Hepatocyte (in vitro differentiated cells): ENCODE results near the gene IQCB1. TPM values are rescaled to one million over a fixed set of nuclear protein-coding genes. Genes with fewer than 3 reads are reported as not detected.
"Not testable (repeated sequence)": the region's sequence is repeated elsewhere in the genome, so short reads cannot be mapped to it uniquely, and the experiment has no call there.

Experiments used
- DNase-seq: peaks from one replicate; pipeline ENCODE4 v3.0.0-alpha.2; 2016; ENCODE audit warnings: low spot score
- H2AFZ ChIP-seq: fragments of 200-600 bp; sonication (generic); 2 replicates; pipeline ENCODE4 v1.6.0; 2016; ENCODE audit warnings: antibody characterized with exemption, mild to moderate bottlenecking
- H3K27ac ChIP-seq: fragments of 200-600 bp; sonication (generic); 2 replicates; pipeline ENCODE4 v1.5.1; 2016; ENCODE audit warnings: mild to moderate bottlenecking
- H3K27me3 ChIP-seq: fragments of 200-600 bp; sonication (generic); 2 replicates; pipeline ENCODE4 v1.6.1; 2016
- H3K36me3 ChIP-seq: fragments of 200-600 bp; sonication (generic); replicated peaks from 2 replicates; pipeline ENCODE4 v1.5.1; 2016; ENCODE audit warnings: low read depth; ENCODE audit not compliant: insufficient read depth
- H3K4me1 ChIP-seq: fragments of 200-600 bp; sonication (generic); 2 replicates; pipeline ENCODE4 v1.5.1; 2016; ENCODE audit warnings: mild to moderate bottlenecking, moderate library complexity; ENCODE audit not compliant: insufficient read depth
- H3K4me2 ChIP-seq: fragments of 200-600 bp; sonication (generic); 2 replicates; pipeline ENCODE4 v1.6.0; 2016
- H3K4me3 ChIP-seq: fragments of 200-600 bp; sonication (generic); 2 replicates; pipeline ENCODE4 v1.5.1; 2016; ENCODE audit warnings: mild to moderate bottlenecking
- H3K79me2 ChIP-seq: fragments of 200-600 bp; sonication (generic); 2 replicates; pipeline ENCODE4 v1.6.0; 2017; ENCODE audit warnings: mild to moderate bottlenecking
- H3K9me2 ChIP-seq: fragments of 200-600 bp; sonication (generic); replicated peaks from 2 replicates; pipeline ENCODE4 v1.6.0; 2017; ENCODE audit warnings: mild to moderate bottlenecking; ENCODE audit not compliant: insufficient read depth
- H3K9me3 ChIP-seq: fragments of 200-600 bp; sonication (generic); 2 replicates; pipeline ENCODE4 v1.5.1; 2016; ENCODE audit warnings: low read depth, mild to moderate bottlenecking
- H4K20me1 ChIP-seq: fragments of 200-600 bp; sonication (generic); 2 replicates; pipeline ENCODE4 v1.6.0; 2016; ENCODE audit warnings: mild to moderate bottlenecking; ENCODE audit not compliant: insufficient read depth, poor library complexity, severe bottlenecking
- CTCF ChIP-seq: fragments of 200-600 bp; sonication (generic); IDR thresholded peaks from 2 replicates; pipeline ENCODE4 v1.5.1; 2016; ENCODE audit warnings: antibody characterized with exemption, mild to moderate bottlenecking; ENCODE audit not compliant: poor library complexity
- EZH2 ChIP-seq: fragments of 200-600 bp; sonication (generic); IDR thresholded peaks from 2 replicates; pipeline ENCODE4 v1.6.1; 2016; ENCODE audit warnings: antibody characterized with exemption, mild to moderate bottlenecking, borderline replicate concordance
- EZH2phosphoT487 ChIP-seq: fragments of 200-600 bp; sonication (generic); IDR thresholded peaks from one replicate; pipeline ENCODE4 v1.6.1; 2018; ENCODE audit warnings: antibody characterized with exemption, mild to moderate bottlenecking, low read depth, moderate library complexity; ENCODE audit not compliant: unreplicated experiment, severe bottlenecking
- WGBS: methylation state at CpG from one replicate; pipeline ENCODE4 v1.1.6; 2016; ENCODE audit warnings: low lambda C conversion rate; ENCODE audit errors: missing lambda C conversion rate; 5-methylcytosine and 5-hydroxymethylcytosine counted together
- polyA plus RNA-seq: library from polyadenylated mRNA; unstranded; fragments of >200 nt; fragmentation: Nextera tagmentation; extraction: Ambion mirVana; gene quantifications from 2 replicates; pipeline ENCODE4 v1.2.1, GENCODE V29; 2016
- total RNA-seq: library from RNA; depleted of rRNA; stranded (reverse); fragments of >200 nt; gene quantifications from 2 replicates; pipeline ENCODE4 v1.2.3, GENCODE V29; 2014

The IQCB1 gene
- total and polyA plus RNA-seq, 2 experiments from 2014 or later: 14.4 to 24.1 TPM

- Histone ChIP-seq H2AFZ (no peak overlapping the region), H3K27me3 (no peaks in the 10 kb centered on the region), H3K36me3 (no peaks in the 10 kb centered on the region), H3K4me3 (no peak overlapping the region), H3K4me1 (no peaks in the 10 kb centered on the region), H3K4me2 (no peak overlapping the region), H3K79me2 (no peaks in the 10 kb centered on the region), H3K9me3 (no peaks in the 10 kb centered on the region), H4K20me1 (no peaks in the 10 kb centered on the region), H3K27ac (no peak overlapping the region), H3K9me2 (no peaks in the 10 kb centered on the region)
- no peak for DNase-seq
- 88% methylated on average over 1 of the region's 1 CpG for WGBS
- TF ChIP-seq EZH2phosphoT487 (no peak), CTCF (no peak), EZH2 (no peak)
Measured at GRCh38 chr3:121871430-121871829, 36.6 kb upstream of the IQCB1 start.

- no peak for TF ChIP-seq CTCF
- no peak for TF ChIP-seq EZH2
- no peak for TF ChIP-seq EZH2phosphoT487
- Histone ChIP-seq H3K79me2 (no peaks in the 10 kb centered on the region), H3K9me2 (no peaks in the 10 kb centered on the region)
Measured at GRCh38 chr3:121870717-121871116, 35.9 kb upstream of the IQCB1 start.

GRCh38 chr3:121869736-121870135, 34.9 kb upstream of the IQCB1 start:
- no peak overlapping the region for H2AFZ ChIP-seq
- no peaks in the 10 kb centered on the region for H3K4me1 ChIP-seq
- no peak overlapping the region for H3K27ac ChIP-seq
- TF ChIP-seq CTCF (no peak), EZH2phosphoT487 (no peak), EZH2 (no peak)
- H3K79me2 ChIP-seq: no peaks in the 10 kb centered on the region
- no peaks in the 10 kb centered on the region for H3K9me2 ChIP-seq
- no peak overlapping the region for H3K4me3 ChIP-seq
- no peaks in the 10 kb centered on the region for H3K36me3 ChIP-seq
- H3K4me2 ChIP-seq: no peak overlapping the region
- WGBS: 90% methylated on average over 2 of the region's 2 CpGs
- no peaks in the 10 kb centered on the region for H3K27me3 ChIP-seq
- no peaks in the 10 kb centered on the region for H3K9me3 ChIP-seq
- no peaks in the 10 kb centered on the region for H4K20me1 ChIP-seq
- DNase-seq: no peak

More at GRCh38 chr3:121870717-121871116, 35.9 kb upstream of the IQCB1 start:
- DNase-seq: no peak
- Histone ChIP-seq H4K20me1 (no peaks in the 10 kb centered on the region), H3K4me1 (no peaks in the 10 kb centered on the region), H3K27ac (no peak overlapping the region), H3K9me3 (no peaks in the 10 kb centered on the region), H3K27me3 (no peaks in the 10 kb centered on the region), H3K4me2 (no peak overlapping the region), H2AFZ (no peak overlapping the region), H3K4me3 (no peak overlapping the region), H3K36me3 (no peaks in the 10 kb centered on the region)

GRCh38 chr3:121863801-121864200, 28.9 kb upstream of the IQCB1 start:
- no peak overlapping the region for H3K27ac ChIP-seq
- H3K79me2 ChIP-seq: no peaks in the 10 kb centered on the region
- TF ChIP-seq EZH2 (no peak), EZH2phosphoT487 (no peak), CTCF (no peak)

GRCh38 chr3:121863247-121863646, 28.4 kb upstream of the IQCB1 start:
- not testable (repeated sequence) for H3K4me3 ChIP-seq, H3K4me2 ChIP-seq, H4K20me1 ChIP-seq, H3K36me3 ChIP-seq, H2AFZ ChIP-seq, DNase-seq, H3K79me2 ChIP-seq, H3K4me1 ChIP-seq, H3K27me3 ChIP-seq, H3K9me2 ChIP-seq, H3K27ac ChIP-seq, H3K9me3 ChIP-seq
- WGBS: 95% methylated on average over 9 of the region's 9 CpGs

More at GRCh38 chr3:121863801-121864200, 28.9 kb upstream of the IQCB1 start:
- Histone ChIP-seq H3K27me3 (no peaks in the 10 kb centered on the region), H3K9me2 (no peaks in the 10 kb centered on the region), H3K4me3 (no peak overlapping the region), H4K20me1 (no peaks in the 10 kb centered on the region), H3K4me2 (no peak overlapping the region), H3K36me3 (no peaks in the 10 kb centered on the region), H2AFZ (no peak overlapping the region), H3K4me1 (no peaks in the 10 kb centered on the region), H3K9me3 (no peaks in the 10 kb centered on the region)
- DNase-seq: no peak

- WGBS: 89% methylated on average over 5 of the region's 5 CpGs
- H3K9me3 ChIP-seq, H3K79me2 ChIP-seq, H3K27me3 ChIP-seq, DNase-seq, H3K4me3 ChIP-seq, H3K27ac ChIP-seq, H3K4me2 ChIP-seq, H3K9me2 ChIP-seq, H3K36me3 ChIP-seq, H3K4me1 ChIP-seq, H4K20me1 ChIP-seq, H2AFZ ChIP-seq: not testable (repeated sequence)
Measured at GRCh38 chr3:121857778-121858177, 22.9 kb upstream of the IQCB1 start.
